A549 (cell line): ENCODE measurements around the gene MPP4. TPM values are rescaled to one million over a fixed set of nuclear protein-coding genes. Genes with fewer than 3 reads are reported as not detected.

Experiments
- ATAC-seq, 2 experiments: fragments of 200-7000 bp in 1 of 2; fragments of >200 bp in 1 of 2; cut with Nextera tagmentation in 1 of 2; cut with Tn5 transposase in 1 of 2; 3 replicates each; pipeline versions ENCODE4 v1.8.0 to v1.9.1; 2018 to 2020; ENCODE audit warnings: mild to moderate bottlenecking in 1 of 2, moderate library complexity in 1 of 2
- CTCF ChIA-PET: fragments of 300-600 bp; sonication (Branson Sonifier 250); formaldehyde crosslinking; extraction: SDS; loops from one replicate; lab custom pipeline; 2021; ENCODE audit warnings: antibody characterized with exemption, inconsistent platforms; lab: Yijun Ruan, JAX
- POLR2A ChIA-PET: fragments of 350-600 bp; formaldehyde crosslinking; extraction: SDS; loops from one replicate; lab custom pipeline; 2021; ENCODE audit warnings: antibody characterized with exemption, inconsistent platforms; lab: Yijun Ruan, JAX
- DNase-seq, 2 experiments: peaks; one replicate each; pipeline versions ENCODE4 v3.0.0 to v3.0.0-alpha.2; 2011 to 2016; ENCODE audit warnings: low read depth in 1 of 2, low spot score in 1 of 2
- FAIRE-seq: peaks from 2 replicates; lab custom pipeline; 2011; peaks lifted over from hg19 to GRCh38; lab: Jason Lieb, UNC
- H3K27ac ChIP-seq, 2 experiments: fragments of >200 bp; sonication (Bioruptor Twin); formaldehyde crosslinking; 3 replicates each; pipeline ENCODE4 v1.5.1; 2016 to 2017
- H3K4me1 ChIP-seq: fragments of >200 bp; sonication (Bioruptor Twin); formaldehyde crosslinking; 3 replicates; pipeline ENCODE4 v1.6.1; 2016
- H3K4me2 ChIP-seq: fragments of >200 bp; sonication (Bioruptor Twin); formaldehyde crosslinking; 3 replicates; pipeline ENCODE4 v1.6.1; 2016
- H3K4me3 ChIP-seq: fragments of >200 bp; sonication (Bioruptor Twin); formaldehyde crosslinking; 3 replicates; pipeline ENCODE4 v1.5.1; 2016
- H3K9me3 ChIP-seq: fragments of >200 bp; sonication (Bioruptor Twin); formaldehyde crosslinking; 3 replicates; pipeline ENCODE4 v1.6.1; 2016
- BCL3 ChIP-seq: fragments of >200 bp; sonication (Bioruptor Twin); formaldehyde crosslinking; IDR thresholded peaks from 3 replicates; pipeline ENCODE4 v1.6.1; 2016
- CHD2 ChIP-seq: fragments of 150-350 bp; IDR thresholded peaks from 2 replicates; pipeline ENCODE4 v1.6.1; 2014; ENCODE audit warnings: low read length; ENCODE audit not compliant: partially characterized antibody
- CHD4 ChIP-seq: fragments of 200-600 bp; sonication (generic); IDR thresholded peaks from 2 replicates; pipeline ENCODE4 v1.6.1; 2016; ENCODE audit warnings: antibody characterized with exemption, mild to moderate bottlenecking, borderline replicate concordance
- E2F6 ChIP-seq: IDR thresholded peaks from 2 replicates; pipeline ENCODE4 v1.6.1; 2012; ENCODE audit warnings: low read depth, borderline replicate concordance
- FOSL2 ChIP-seq, 2 experiments: fragments of 450-650 bp in 1 of 2; fragments of >200 bp in 1 of 2; sonication (Bioruptor Twin) in 1 of 2; formaldehyde crosslinking; IDR thresholded peaks; 2 replicates each; pipeline versions ENCODE4 v1.5.0 to v1.6.1; 2016 to 2020; ENCODE audit warnings: mild to moderate bottlenecking in 1 of 2, moderate library complexity in 1 of 2
- HOXA7 ChIP-seq: fragments of 250-450 bp; sonication (Bioruptor Pico); IDR thresholded peaks from 2 replicates; pipeline ENCODE4 v1.5.0; 2020; ENCODE audit warnings: mild to moderate bottlenecking, moderate library complexity
- JUN ChIP-seq, 2 experiments: fragments of >200 bp; sonication (Bioruptor Twin); formaldehyde crosslinking; IDR thresholded peaks; 2 replicates in 1 of 2; 3 replicates in 1 of 2; pipeline ENCODE4 v1.6.1; 2016 to 2017
- MYC ChIP-seq: IDR thresholded peaks from 2 replicates; pipeline ENCODE4 v1.6.1; 2012; ENCODE audit warnings: mild to moderate bottlenecking, inconsistent platforms, low read length, improper control_type of control experiment, borderline replicate concordance
- PHF8 ChIP-seq: fragments of 200-600 bp; sonication (generic); IDR thresholded peaks from 2 replicates; pipeline ENCODE4 v1.6.1; 2016; ENCODE audit warnings: low read depth, mild to moderate bottlenecking, antibody characterized with exemption, moderate library complexity, borderline replicate concordance
- POLR2A ChIP-seq: IDR thresholded peaks from 2 replicates; pipeline ENCODE4 v1.6.1; 2012; ENCODE audit warnings: mild to moderate bottlenecking, low read length
- SMC3 ChIP-seq: fragments of >200 bp; sonication (Bioruptor Twin); formaldehyde crosslinking; IDR thresholded peaks from 3 replicates; pipeline ENCODE4 v1.6.1; 2018; ENCODE audit warnings: inconsistent platforms
- ZNF302 ChIP-seq: fragments of 250-450 bp; sonication (Bioruptor Pico); IDR thresholded peaks from 2 replicates; pipeline ENCODE4 v1.9.0; 2021; ENCODE audit warnings: inconsistent platforms, mild to moderate bottlenecking, moderate library complexity
- ZSCAN20 ChIP-seq: fragments of 250-450 bp; sonication (Bioruptor Pico); IDR thresholded peaks from 2 replicates; pipeline ENCODE4 v1.8.0; 2022; ENCODE audit warnings: mild to moderate bottlenecking, moderate library complexity
- WGBS: methylation state at CpG from one replicate; pipeline ENCODE4 v1.1.6; 2017; ENCODE audit errors: missing lambda C conversion rate; 5-methylcytosine and 5-hydroxymethylcytosine counted together
- polyA plus RNA-seq, 4 experiments: library from polyadenylated mRNA; depleted of rRNA in 3 of 4; stranded (reverse); fragments of >200 nt; fragmentation: RNase III in 1 of 4; extraction: RNeasy Plus Mini Kit Qiagen cat#74134 plus additional on column Dnase treatment in 1 of 4; gene quantifications; 2 replicates in 3 of 4; 3 replicates in 1 of 4; pipeline ENCODE4 v1.2.3, GENCODE V29; 2011 to 2017
- TF ChIP-seq, protein P1 (sequence below): IDR thresholded peaks from 2 replicates; pipeline ENCODE4 v1.6.1; 2012
- TF ChIP-seq, protein P2 (sequence below): fragments of >200 bp; sonication (Bioruptor Twin); formaldehyde crosslinking; IDR thresholded peaks from 3 replicates; pipeline ENCODE4 v1.5.1; 2016

The MPP4 gene
- polyA plus RNA-seq, 2 of the 4 experiments (the other 2 are of a cell fraction): 0.06 to 0.19 TPM

GRCh38 chr2:201644001-201644400 lies 54.4 kb downstream of the MPP4 start:
- POLR2A ChIA-PET: no interaction called here
- DNase-seq (no peak), FAIRE-seq (no peak), ATAC-seq (no peak)
- Histone ChIP-seq H3K4me3 (no peak overlapping the region; the same call in 2 of the 3 replicates), H3K27ac (peak overlapping the region in 1 of 2 experiments; percentile 94; a peak in 3 of 6 replicates), H3K4me2 (peak overlapping the region; percentile 92), H3K4me1 (peaks cover 12% of the 10 kb centered on the region), H3K9me3 (no peaks in the 10 kb centered on the region)
- 76% methylated on average over 8 of the region's 8 CpGs for WGBS
- no peak for TF ChIP-seq CHD4
- TF ChIP-seq ZSCAN20 (CRISPR knock-in tag): no peak
- TF ChIP-seq, all 56 proteins: peak for 0
- CTCF ChIA-PET: no interaction called here

GRCh38 chr2:201643216-201643890 lies 55.1 kb downstream of the MPP4 start, which contains the start of gene TMEM237:
Gene TMEM237 (minus strand): TSS chr2:201643503. CDS start chr2:201643400, 103 bp downstream.
- CTCF ChIA-PET: interaction anchor here (0.8 kb wide), 1 partner anchor 21 kb away, joined by 3 read pairs; no protein-coding TSS in a partner anchor
- no peaks in the 10 kb centered on the region for H3K9me3 ChIP-seq
- H3K27ac ChIP-seq: peak within 1 kb of the TSS; percentile 94
- POLR2A ChIA-PET: interaction anchor here (0.6 to 1.4 kb wide), 4 partner anchors 10 to 138 kb away, joined by 3 to 4 read pairs (median 3); no protein-coding TSS in a partner anchor
- 11% methylated on average over 6 of the region's 41 CpGs for WGBS
- peaks cover 12% of the 10 kb centered on the region for H3K4me1 ChIP-seq
- FAIRE-seq (no peak), DNase-seq (peak; percentile 28 to 54), ATAC-seq (peak; percentile 69 to 81; a peak in 5 of 6 replicates)
- peak within 1 kb of the TSS; percentile 99 for H3K4me3 ChIP-seq
- peak within 1 kb of the TSS; percentile 92 for H3K4me2 ChIP-seq
- TF ChIP-seq, protein P1, sequence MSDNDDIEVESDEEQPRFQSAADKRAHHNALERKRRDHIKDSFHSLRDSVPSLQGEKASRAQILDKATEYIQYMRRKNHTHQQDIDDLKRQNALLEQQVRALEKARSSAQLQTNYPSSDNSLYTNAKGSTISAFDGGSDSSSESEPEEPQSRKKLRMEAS: peak; percentile 26
- TF ChIP-seq E2F6: peak; percentile 71
- TF ChIP-seq, protein P2, sequence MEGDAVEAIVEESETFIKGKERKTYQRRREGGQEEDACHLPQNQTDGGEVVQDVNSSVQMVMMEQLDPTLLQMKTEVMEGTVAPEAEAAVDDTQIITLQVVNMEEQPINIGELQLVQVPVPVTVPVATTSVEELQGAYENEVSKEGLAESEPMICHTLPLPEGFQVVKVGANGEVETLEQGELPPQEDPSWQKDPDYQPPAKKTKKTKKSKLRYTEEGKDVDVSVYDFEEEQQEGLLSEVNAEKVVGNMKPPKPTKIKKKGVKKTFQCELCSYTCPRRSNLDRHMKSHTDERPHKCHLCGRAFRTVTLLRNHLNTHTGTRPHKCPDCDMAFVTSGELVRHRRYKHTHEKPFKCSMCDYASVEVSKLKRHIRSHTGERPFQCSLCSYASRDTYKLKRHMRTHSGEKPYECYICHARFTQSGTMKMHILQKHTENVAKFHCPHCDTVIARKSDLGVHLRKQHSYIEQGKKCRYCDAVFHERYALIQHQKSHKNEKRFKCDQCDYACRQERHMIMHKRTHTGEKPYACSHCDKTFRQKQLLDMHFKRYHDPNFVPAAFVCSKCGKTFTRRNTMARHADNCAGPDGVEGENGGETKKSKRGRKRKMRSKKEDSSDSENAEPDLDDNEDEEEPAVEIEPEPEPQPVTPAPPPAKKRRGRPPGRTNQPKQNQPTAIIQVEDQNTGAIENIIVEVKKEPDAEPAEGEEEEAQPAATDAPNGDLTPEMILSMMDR: peak; percentile 10; the same call in 1 of the 3 replicates
- TF ChIP-seq HOXA7 (CRISPR knock-in tag): no peak

GRCh38 chr2:201642579-201643215 lies 55.7 kb downstream of the MPP4 start:
- ATAC-seq (peak; percentile 92 to 96), DNase-seq (peak; percentile 67 to 78), FAIRE-seq (no peak)
- H3K4me2 ChIP-seq: peak overlapping the region; percentile 92
- H3K9me3 ChIP-seq: no peaks in the 10 kb centered on the region
- ChIA-PET POLR2A (interaction anchor here (0.7 to 1.4 kb wide), 3 partner anchors 11 to 139 kb away, joined by 3 read pairs; no protein-coding TSS in a partner anchor), CTCF (interaction anchor here (0.8 kb wide), 1 partner anchor 22 kb away, joined by 3 read pairs; no protein-coding TSS in a partner anchor)
- peaks cover 12% of the 10 kb centered on the region for H3K4me1 ChIP-seq
- peak overlapping the region; percentile 94 for H3K27ac ChIP-seq
- TF ChIP-seq SMC3: 0 out of 3 replicates have a peak, but pooled peaks have one; percentile 3
- TF ChIP-seq MYC: peak; percentile 19; the same call in 1 of the 2 replicates
- TF ChIP-seq, protein P1: peak; percentile 51; the same call in 1 of the 2 replicates
- peak; percentile 75 for TF ChIP-seq PHF8
- no peak for TF ChIP-seq ZNF302 (CRISPR knock-in tag)
- peak; percentile 64; the same call in 2 of the 3 replicates for TF ChIP-seq BCL3
- TF ChIP-seq FOSL2 (IDR thresholded peaks at IDR 0.05): no peak
- 0 out of 2 replicates have a peak, but pooled peaks have one; percentile 9 for TF ChIP-seq FOSL2 (CRISPR knock-in tag; IDR thresholded peaks at IDR 0.05)
- peak; percentile 72 for TF ChIP-seq POLR2A
- peak; percentile 49 to 65; a peak in 3 of 5 replicates for TF ChIP-seq JUN (IDR thresholded peaks at IDR 0.05)
- no peak for TF ChIP-seq CHD2
- WGBS: 2% methylated on average over 21 of the region's 56 CpGs
- H3K4me3 ChIP-seq: peak overlapping the region; percentile 99
